Loucy (cell line): ENCODE data around the gene CDK19.

Experiments used
- H2AFZ ChIP-seq: fragments of 200-600 bp; sonication (generic); 2 replicates; pipeline ENCODE4 v1.6.0; 2016; ENCODE audit warnings: antibody characterized with exemption, mild to moderate bottlenecking, low read length, moderate library complexity
- H3F3A ChIP-seq: fragments of 200-600 bp; 2 replicates; pipeline ENCODE4 v1.6.0; 2016; ENCODE audit warnings: antibody characterized with exemption, low read depth, mild to moderate bottlenecking
- H3K27me3 ChIP-seq: fragments of 200-600 bp; sonication (generic); 2 replicates; pipeline ENCODE4 v1.6.1; 2014; ENCODE audit warnings: low read length, mild to moderate bottlenecking; ENCODE audit not compliant: insufficient read depth, poor library complexity, severe bottlenecking
- H3K36me3 ChIP-seq: fragments of 200-600 bp; sonication (generic); 2 replicates; pipeline ENCODE4 v1.6.1; 2016; ENCODE audit warnings: low read length; ENCODE audit not compliant: insufficient read depth
- H3K4me1 ChIP-seq: fragments of 200-600 bp; sonication (generic); 2 replicates; pipeline ENCODE4 v1.5.1; 2014; ENCODE audit warnings: low read length, mild to moderate bottlenecking; ENCODE audit not compliant: insufficient read depth, poor library complexity, severe bottlenecking
- H3K4me2 ChIP-seq: fragments of 200-600 bp; sonication (generic); 2 replicates; pipeline ENCODE4 v1.6.0; 2014; ENCODE audit warnings: antibody characterized with exemption, low read length, low read depth, mild to moderate bottlenecking; ENCODE audit not compliant: poor library complexity, severe bottlenecking
- H3K4me3 ChIP-seq: fragments of 200-600 bp; sonication (generic); 2 replicates; pipeline ENCODE4 v1.5.1; 2014; ENCODE audit warnings: low read length, mild to moderate bottlenecking, mixed read lengths; ENCODE audit not compliant: poor library complexity, severe bottlenecking
- H3K79me2 ChIP-seq: fragments of 200-600 bp; sonication (generic); 2 replicates; pipeline ENCODE4 v1.6.1; 2014; ENCODE audit warnings: low read length; ENCODE audit not compliant: insufficient read depth
- H3K9ac ChIP-seq: fragments of 200-600 bp; sonication (generic); 2 replicates; pipeline ENCODE4 v1.6.0; 2014; ENCODE audit warnings: mild to moderate bottlenecking, low read depth, low read length, moderate library complexity; ENCODE audit not compliant: poor library complexity, severe bottlenecking
- H3K9me2 ChIP-seq: fragments of 200-600 bp; sonication (generic); replicated peaks from 2 replicates; pipeline ENCODE4 v1.6.1; 2016; ENCODE audit warnings: low read depth, low read length, mixed read lengths
- H3K9me3 ChIP-seq: fragments of 200-600 bp; sonication (generic); 2 replicates; pipeline ENCODE4 v1.6.1; 2014; ENCODE audit warnings: mild to moderate bottlenecking, antibody characterized with exemption, low read length, low read depth; ENCODE audit not compliant: insufficient read depth
- H4K20me1 ChIP-seq: fragments of 200-600 bp; sonication (generic); 2 replicates; pipeline ENCODE4 v1.6.0; 2014; ENCODE audit warnings: antibody characterized with exemption, low read length, mild to moderate bottlenecking; ENCODE audit not compliant: insufficient read depth, poor library complexity, severe bottlenecking
- EZH2phosphoT487 ChIP-seq: fragments of 200-600 bp; IDR thresholded peaks from 2 replicates; pipeline ENCODE4 v1.6.1; 2018; ENCODE audit warnings: antibody characterized with exemption, mild to moderate bottlenecking, moderate library complexity, borderline replicate concordance
- TF ChIP-seq, protein P1 (sequence below): fragments of 200-600 bp; sonication (generic); conservative IDR thresholded peaks from 2 replicates; pipeline ENCODE4 v1.5.1; 2014; ENCODE audit warnings: mild to moderate bottlenecking, antibody characterized with exemption, low read length

The CDK19 gene

GRCh38 chr6:110613356-110613755 lies 201.9 kb downstream of the CDK19 start:
- no peaks in the 10 kb centered on the region for H3K9me3 ChIP-seq
- peaks cover 43% of the 10 kb centered on the region; the same call in 1 of the 2 replicates for H3K36me3 ChIP-seq
- H4K20me1 ChIP-seq: no peaks in the 10 kb centered on the region
- no peak overlapping the region for H3K9ac ChIP-seq
- H3K4me2 ChIP-seq: no peak overlapping the region
- no peaks in the 10 kb centered on the region for H3K27me3 ChIP-seq
- H3K4me3 ChIP-seq: no peak overlapping the region
- H3F3A ChIP-seq: no peaks in the 10 kb centered on the region
- peaks cover under 1% of the 10 kb centered on the region for H3K4me1 ChIP-seq
- no peaks in the 10 kb centered on the region for H3K9me2 ChIP-seq
- no peaks in the 10 kb centered on the region for H3K79me2 ChIP-seq
- TF ChIP-seq, protein P1, sequence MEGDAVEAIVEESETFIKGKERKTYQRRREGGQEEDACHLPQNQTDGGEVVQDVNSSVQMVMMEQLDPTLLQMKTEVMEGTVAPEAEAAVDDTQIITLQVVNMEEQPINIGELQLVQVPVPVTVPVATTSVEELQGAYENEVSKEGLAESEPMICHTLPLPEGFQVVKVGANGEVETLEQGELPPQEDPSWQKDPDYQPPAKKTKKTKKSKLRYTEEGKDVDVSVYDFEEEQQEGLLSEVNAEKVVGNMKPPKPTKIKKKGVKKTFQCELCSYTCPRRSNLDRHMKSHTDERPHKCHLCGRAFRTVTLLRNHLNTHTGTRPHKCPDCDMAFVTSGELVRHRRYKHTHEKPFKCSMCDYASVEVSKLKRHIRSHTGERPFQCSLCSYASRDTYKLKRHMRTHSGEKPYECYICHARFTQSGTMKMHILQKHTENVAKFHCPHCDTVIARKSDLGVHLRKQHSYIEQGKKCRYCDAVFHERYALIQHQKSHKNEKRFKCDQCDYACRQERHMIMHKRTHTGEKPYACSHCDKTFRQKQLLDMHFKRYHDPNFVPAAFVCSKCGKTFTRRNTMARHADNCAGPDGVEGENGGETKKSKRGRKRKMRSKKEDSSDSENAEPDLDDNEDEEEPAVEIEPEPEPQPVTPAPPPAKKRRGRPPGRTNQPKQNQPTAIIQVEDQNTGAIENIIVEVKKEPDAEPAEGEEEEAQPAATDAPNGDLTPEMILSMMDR: no peak
- no peak for TF ChIP-seq EZH2phosphoT487
- no peak overlapping the region for H2AFZ ChIP-seq

DNA sequence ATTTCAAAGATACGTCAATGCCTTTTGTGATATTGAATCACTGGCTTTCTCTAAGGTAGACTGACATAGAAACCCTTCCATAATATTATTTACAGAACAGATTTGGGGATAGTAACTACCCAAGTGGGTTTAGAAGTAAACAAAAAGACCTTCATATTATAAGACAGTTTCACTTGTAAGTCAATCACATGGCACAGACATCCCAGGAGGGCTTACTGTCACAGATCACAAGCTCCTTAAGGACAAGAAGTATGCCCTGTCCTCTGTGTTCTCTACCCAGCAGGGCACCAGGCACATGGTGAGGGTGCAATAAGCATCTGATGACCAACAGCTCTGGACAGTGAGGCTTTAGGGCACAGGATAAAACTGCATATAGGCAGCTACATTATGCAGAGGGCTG lies 203.0 kb downstream of the CDK19 start:
- Histone ChIP-seq H3K79me2 (no peaks in the 10 kb centered on the region), H3K4me1 (no peaks in the 10 kb centered on the region), H3F3A (no peaks in the 10 kb centered on the region), H3K27me3 (no peaks in the 10 kb centered on the region), H4K20me1 (no peaks in the 10 kb centered on the region), H3K4me2 (no peak overlapping the region), H2AFZ (no peak overlapping the region), H3K9ac (no peak overlapping the region), H3K9me2 (no peaks in the 10 kb centered on the region), H3K36me3 (peaks cover 43% of the 10 kb centered on the region; the same call in 1 of the 2 replicates), H3K9me3 (no peaks in the 10 kb centered on the region), H3K4me3 (no peak overlapping the region)
- TF ChIP-seq, protein P1: no peak
- TF ChIP-seq EZH2phosphoT487: no peak

DNA sequence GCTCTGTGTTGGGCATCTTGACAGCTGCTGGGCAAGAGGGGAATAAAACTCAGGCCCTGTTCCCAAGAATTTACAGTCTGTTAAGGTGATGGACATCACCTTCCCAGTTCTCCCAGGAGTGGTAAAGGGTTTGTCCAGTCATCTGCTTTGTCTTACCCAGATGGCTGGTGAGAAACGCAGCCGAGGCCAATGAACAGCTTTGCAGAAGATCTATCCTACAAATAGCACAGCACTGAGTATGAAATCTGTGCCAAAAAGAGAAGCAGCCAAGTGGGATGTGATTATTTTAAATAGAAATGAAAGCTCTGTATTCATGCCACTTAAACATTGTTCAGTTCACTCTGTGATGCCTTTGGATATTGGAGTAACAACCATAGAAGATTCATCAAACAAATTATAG lies 206.2 kb downstream of the CDK19 start:
- H2AFZ ChIP-seq: no peak overlapping the region
- H3K4me2 ChIP-seq: no peak overlapping the region
- H3K36me3 ChIP-seq: peaks cover 19% of the 10 kb centered on the region; the same call in 1 of the 2 replicates
- no peak overlapping the region for H3K9ac ChIP-seq
- H3K27me3 ChIP-seq: no peaks in the 10 kb centered on the region
- TF ChIP-seq EZH2phosphoT487: no peak
- TF ChIP-seq, protein P1: no peak
- H3K9me2 ChIP-seq: no peaks in the 10 kb centered on the region
- no peaks in the 10 kb centered on the region for H4K20me1 ChIP-seq
- no peaks in the 10 kb centered on the region for H3F3A ChIP-seq
- H3K9me3 ChIP-seq: no peaks in the 10 kb centered on the region
- H3K4me1 ChIP-seq: no peaks in the 10 kb centered on the region
- H3K79me2 ChIP-seq: no peaks in the 10 kb centered on the region
- H3K4me3 ChIP-seq: no peak overlapping the region
